MM.1S (cell line): ENCODE data around the gene MFSD11.
A peak's percentile ranks its signal among the peaks of the same experiment; 100 is the strongest.
"Not testable (repeated sequence)": the region's sequence is repeated elsewhere in the genome, so short reads cannot be mapped to it uniquely, and the experiment has no call there.

ENCODE experiments used
- DNase-seq: peaks from one replicate; pipeline ENCODE4 v3.0.0-alpha.2; 2015
- H2AFZ ChIP-seq: fragments of 300-600 bp; sonication (generic); 2 replicates; pipeline ENCODE4 v1.6.0; 2016; ENCODE audit warnings: antibody characterized with exemption, low read length
- H3F3A ChIP-seq: fragments of 300-600 bp; sonication (generic); 2 replicates; pipeline ENCODE4 v1.6.1; 2016; ENCODE audit warnings: mild to moderate bottlenecking, antibody characterized with exemption, low read length, moderate library complexity, mixed read lengths; ENCODE audit not compliant: insufficient read depth
- H3K27ac ChIP-seq: fragments of 300-600 bp; sonication (generic); 2 replicates; pipeline ENCODE4 v1.5.1; 2016; ENCODE audit warnings: mild to moderate bottlenecking, low read length
- H3K27me3 ChIP-seq: fragments of 300-600 bp; sonication (generic); replicated peaks from 2 replicates; pipeline ENCODE4 v1.6.0; 2016; ENCODE audit warnings: low read length; ENCODE audit not compliant: insufficient read depth
- H3K36me3 ChIP-seq: fragments of 300-600 bp; sonication (generic); replicated peaks from 2 replicates; pipeline ENCODE4 v1.6.1; 2016; ENCODE audit warnings: mild to moderate bottlenecking, low read length, mixed read lengths; ENCODE audit not compliant: insufficient read depth
- H3K4me1 ChIP-seq: fragments of 300-600 bp; sonication (generic); 2 replicates; pipeline ENCODE4 v1.6.1; 2016; ENCODE audit warnings: low read length, mixed read lengths
- H3K4me2 ChIP-seq: fragments of 300-600 bp; sonication (generic); 2 replicates; pipeline ENCODE4 v1.6.0; 2016; ENCODE audit warnings: low read depth, low read length
- H3K4me3 ChIP-seq: fragments of 300-600 bp; sonication (generic); 2 replicates; pipeline ENCODE4 v1.5.1; 2016; ENCODE audit warnings: low read length, mixed read lengths
- H3K79me2 ChIP-seq: fragments of 300-600 bp; sonication (generic); 2 replicates; pipeline ENCODE4 v1.6.1; 2016; ENCODE audit warnings: mixed run types, low read length, mixed read lengths
- H3K9ac ChIP-seq: fragments of 300-600 bp; sonication (generic); 2 replicates; pipeline ENCODE4 v1.6.1; 2016; ENCODE audit warnings: low read length, mixed read lengths
- H3K9me2 ChIP-seq: fragments of 300-600 bp; sonication (generic); replicated peaks from 2 replicates; pipeline ENCODE4 v1.6.1; 2016; ENCODE audit warnings: mild to moderate bottlenecking, low read length, mixed read lengths; ENCODE audit not compliant: insufficient read depth
- H3K9me3 ChIP-seq: fragments of 300-600 bp; sonication (generic); replicated peaks from 2 replicates; pipeline ENCODE4 v1.6.1; 2016; ENCODE audit warnings: mild to moderate bottlenecking, low read length, mixed read lengths; ENCODE audit not compliant: insufficient read depth
- H4K20me1 ChIP-seq: fragments of 300-600 bp; sonication (generic); 2 replicates; pipeline ENCODE4 v1.6.1; 2016; ENCODE audit warnings: mild to moderate bottlenecking, low read length, moderate library complexity, mixed read lengths; ENCODE audit not compliant: insufficient read depth
- CTCF ChIP-seq: fragments of 300-600 bp; sonication (generic); IDR thresholded peaks from 2 replicates; pipeline ENCODE4 v1.5.1; 2016; ENCODE audit warnings: antibody characterized with exemption, low read length, mixed read lengths
- EZH2 ChIP-seq: fragments of 300-600 bp; sonication (generic); optimal IDR thresholded peaks from 2 replicates; pipeline ENCODE3; 2017; ENCODE audit warnings: low read depth, mild to moderate bottlenecking, antibody characterized with exemption, low read length, mixed read lengths
- EZH2phosphoT487 ChIP-seq: fragments of 300-600 bp; sonication (generic); IDR thresholded peaks from 2 replicates; pipeline ENCODE4 v1.6.1; 2018; ENCODE audit warnings: antibody characterized with exemption, low read length

The MFSD11 gene

GRCh38 chr17:76784926-76785325, 47.0 kb downstream of the MFSD11 start:
- H3K27ac ChIP-seq: peak overlapping the region; percentile 5; the same call in 1 of the 2 replicates
- H3K79me2 ChIP-seq: no peaks in the 10 kb centered on the region
- no peak overlapping the region for H2AFZ ChIP-seq
- H3K36me3 ChIP-seq: no peaks in the 10 kb centered on the region
- no peak overlapping the region for H3K4me2 ChIP-seq
- no peak overlapping the region for H3K4me3 ChIP-seq
- H3K9me3 ChIP-seq: no peaks in the 10 kb centered on the region
- TF ChIP-seq EZH2phosphoT487: no peak
- TF ChIP-seq CTCF: no peak
- no peak for TF ChIP-seq EZH2
- H3F3A ChIP-seq: peaks cover 46% of the 10 kb centered on the region
- H3K9ac ChIP-seq: no peak overlapping the region
- no peaks in the 10 kb centered on the region for H3K27me3 ChIP-seq
- no peaks in the 10 kb centered on the region for H4K20me1 ChIP-seq
- peaks cover 61% of the 10 kb centered on the region for H3K4me1 ChIP-seq
- DNase-seq: no peak
- no peaks in the 10 kb centered on the region for H3K9me2 ChIP-seq

- Histone ChIP-seq H3K4me2 (peak overlapping the region; percentile 45), H3F3A (peaks cover 43% of the 10 kb centered on the region), H3K9ac (peak overlapping the region; percentile 34; the same call in 1 of the 2 replicates), H3K4me1 (peaks cover 50% of the 10 kb centered on the region), H3K27ac (peak overlapping the region; percentile 90)
- H4K20me1 ChIP-seq, H2AFZ ChIP-seq, H3K9me2 ChIP-seq, H3K9me3 ChIP-seq, H3K4me3 ChIP-seq, H3K27me3 ChIP-seq, H3K36me3 ChIP-seq, H3K79me2 ChIP-seq: not testable (repeated sequence)
- DNase-seq: peak; percentile 66
Measured at GRCh38 chr17:76787866-76788265, 49.9 kb downstream of the MFSD11 start.

- no peaks in the 10 kb centered on the region for H3K9me2 ChIP-seq
- H3K4me2 ChIP-seq: no peak overlapping the region
- H3K27me3 ChIP-seq: no peaks in the 10 kb centered on the region
- H3K9ac ChIP-seq: no peak overlapping the region
- H3K79me2 ChIP-seq: no peaks in the 10 kb centered on the region
- DNase-seq: no peak
- no peak overlapping the region for H3K4me3 ChIP-seq
- H3K9me3 ChIP-seq: no peaks in the 10 kb centered on the region
- no peak overlapping the region for H2AFZ ChIP-seq
- H3K36me3 ChIP-seq: no peaks in the 10 kb centered on the region
- peak overlapping the region; percentile 98; the same call in 1 of the 2 replicates for H3K27ac ChIP-seq
- peaks cover 36% of the 10 kb centered on the region for H3F3A ChIP-seq
- TF ChIP-seq EZH2 (no peak), EZH2phosphoT487 (no peak)
- no peaks in the 10 kb centered on the region for H4K20me1 ChIP-seq
- peaks cover 42% of the 10 kb centered on the region for H3K4me1 ChIP-seq
Measured at GRCh38 chr17:76789235-76789788, 51.4 kb downstream of the MFSD11 start.

- peaks cover 33% of the 10 kb centered on the region for H3K4me1 ChIP-seq
- H3K9me3 ChIP-seq: no peaks in the 10 kb centered on the region
- H3K4me3 ChIP-seq: peak overlapping the region; percentile 34; the same call in 1 of the 2 replicates
- peak overlapping the region; percentile 78 for H3K4me2 ChIP-seq
- no peak overlapping the region; the same call in 1 of the 2 replicates for H2AFZ ChIP-seq
- H4K20me1 ChIP-seq: no peaks in the 10 kb centered on the region
- H3K27me3 ChIP-seq: no peaks in the 10 kb centered on the region
- peak overlapping the region; percentile 64 for H3K9ac ChIP-seq
- peak overlapping the region; percentile 98 for H3K27ac ChIP-seq
- no peaks in the 10 kb centered on the region for H3K36me3 ChIP-seq
- no peaks in the 10 kb centered on the region for H3K79me2 ChIP-seq
- no peaks in the 10 kb centered on the region for H3K9me2 ChIP-seq
- TF ChIP-seq EZH2phosphoT487 (no peak), CTCF (no peak), EZH2 (no peak)
- DNase-seq: peak; percentile 77
- H3F3A ChIP-seq: peaks cover 36% of the 10 kb centered on the region
Measured at GRCh38 chr17:76791053-76791980, 53.4 kb downstream of the MFSD11 start.
